IPS-18a (cell line): ENCODE results near the gene OR1N2.
"Not testable (repeated sequence)": the region's sequence is repeated elsewhere in the genome, so short reads cannot be mapped to it uniquely, and the experiment has no call there.

Experiments
- H3K27ac ChIP-seq: one replicate; pipeline ENCODE4 v1.5.1; 2013; ENCODE audit warnings: low read length
- H3K27me3 ChIP-seq: one replicate; pipeline ENCODE4 v1.6.1; 2013; ENCODE audit warnings: mild to moderate bottlenecking, low read length; ENCODE audit not compliant: control insufficient read depth, insufficient read depth
- H3K36me3 ChIP-seq: one replicate; pipeline ENCODE4 v1.6.1; 2013; ENCODE audit warnings: low read depth, low read length; ENCODE audit not compliant: control insufficient read depth
- H3K4me1 ChIP-seq: one replicate; pipeline ENCODE4 v1.6.1; 2013; ENCODE audit warnings: low read depth, low read length; ENCODE audit not compliant: control insufficient read depth
- H3K4me3 ChIP-seq: one replicate; pipeline ENCODE4 v1.5.1; 2013; ENCODE audit warnings: low read length
- H3K9ac ChIP-seq: one replicate; pipeline ENCODE4 v1.6.1; 2013; ENCODE audit warnings: mild to moderate bottlenecking, low read length, moderate library complexity
- H3K9me3 ChIP-seq: one replicate; pipeline ENCODE4 v1.6.1; 2013; ENCODE audit warnings: low read depth, low read length; ENCODE audit not compliant: control insufficient read depth

OR1N2 gene

DNA sequence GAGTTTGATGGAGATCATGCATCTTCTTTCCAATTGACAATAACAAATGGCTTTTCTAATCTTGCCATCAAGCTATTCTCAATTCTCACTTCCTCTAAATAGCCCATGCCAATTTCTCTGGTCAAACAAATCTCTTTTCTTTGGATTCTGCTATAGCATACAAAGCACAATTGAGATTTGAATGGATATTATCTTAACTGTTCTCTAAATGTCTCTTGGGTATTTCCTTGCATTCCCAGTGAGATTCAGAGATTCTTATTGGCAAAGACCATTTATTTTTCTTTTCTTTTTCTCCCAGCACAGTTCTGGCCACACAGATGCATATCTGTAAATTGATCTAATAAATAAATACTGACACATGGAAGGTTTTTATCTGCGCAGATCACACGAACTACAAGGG lies at the start of gene OR1N2:
Gene OR1N2, plus strand, starts transcription at position 301 of the 400 bp plus-strand sequence. CDS start 100 bp downstream, outside the sequence.
- Histone ChIP-seq H3K4me1 (no peaks in the 10 kb centered on the region), H3K27ac (no peak within 1 kb of the TSS), H3K36me3 (no peaks in the 10 kb centered on the region)

GRCh38 chr9:122506964-122507363 lies 45.9 kb upstream of the OR1N2 start:
- Histone ChIP-seq H3K9me3 (peaks cover 49% of the 10 kb centered on the region), H3K4me1 (no peaks in the 10 kb centered on the region), H3K36me3 (no peaks in the 10 kb centered on the region), H3K4me3 (no peak overlapping the region), H3K9ac (no peak overlapping the region), H3K27ac (no peak overlapping the region), H3K27me3 (no peaks in the 10 kb centered on the region)

More for the DNA sequence above, at the start of gene OR1N2:
- Histone ChIP-seq H3K4me3 (no peak within 1 kb of the TSS), H3K9ac (no peak within 1 kb of the TSS), H3K27me3 (no peaks in the 10 kb centered on the region), H3K9me3 (peaks cover 53% of the 10 kb centered on the region)

GRCh38 chr9:122510502-122510901 lies 42.4 kb upstream of the OR1N2 start, which contains the start of gene OR1J2:
TSS of gene OR1J2 (plus strand) at chr9:122510802. CDS start at chr9:122510802, 0 bp downstream.
- no peak within 1 kb of the TSS for H3K9ac ChIP-seq
- no peak within 1 kb of the TSS for H3K27ac ChIP-seq
- H3K27me3 ChIP-seq = no peaks in the 10 kb centered on the region
- H3K4me1 ChIP-seq = no peaks in the 10 kb centered on the region
- H3K4me3 ChIP-seq = no peak within 1 kb of the TSS
- H3K9me3 ChIP-seq = peaks cover 49% of the 10 kb centered on the region
- no peaks in the 10 kb centered on the region for H3K36me3 ChIP-seq

DNA sequence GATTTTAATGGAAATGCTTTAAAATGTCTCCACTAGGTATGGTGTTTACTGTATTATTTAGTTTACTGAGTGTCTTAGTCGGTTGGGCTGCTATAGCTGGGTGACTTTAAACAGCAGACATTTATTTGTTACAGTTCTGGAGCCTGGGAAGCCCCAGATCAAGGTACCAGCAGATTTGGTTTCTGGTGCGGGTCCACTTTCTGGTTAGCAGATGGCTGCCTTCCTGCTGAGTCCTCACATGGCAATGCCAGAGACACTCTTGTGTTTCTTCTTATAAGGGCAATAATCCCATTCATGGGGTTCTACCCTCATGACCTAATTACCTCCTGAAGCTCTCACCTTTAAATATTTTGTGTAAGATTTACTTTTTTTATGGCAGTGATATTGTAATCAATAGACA lies 34.7 kb upstream of the OR1N2 start:
- peaks cover 64% of the 10 kb centered on the region for H3K9me3 ChIP-seq

DNA sequence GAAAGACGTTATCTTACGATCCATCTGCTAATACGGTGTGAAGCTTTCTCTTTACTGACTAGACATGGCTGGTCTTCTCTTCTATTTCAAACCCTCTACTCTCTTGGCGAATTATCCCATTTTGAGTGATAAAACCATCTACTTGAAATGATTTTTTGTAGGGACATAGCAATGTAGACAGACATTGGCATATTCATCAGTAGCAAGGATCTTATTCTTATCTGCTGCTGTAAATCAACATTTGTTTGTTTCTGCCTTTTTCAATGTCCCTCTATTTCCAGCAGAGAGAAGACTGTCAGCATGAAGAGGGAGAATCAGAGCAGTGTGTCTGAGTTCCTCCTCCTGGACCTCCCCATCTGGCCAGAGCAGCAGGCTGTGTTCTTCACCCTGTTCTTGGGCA lies 34.1 kb upstream of the OR1N2 start, which contains the start of gene OR1J4:
Gene OR1J4, plus strand, starts transcription at position 301 of the 400 bp plus-strand sequence. Its CDS starts 0 bp downstream, at position 301.
- H3K4me3 ChIP-seq = no peak within 1 kb of the TSS

More for the DNA sequence above, 34.7 kb upstream of the OR1N2 start:
- no peaks in the 10 kb centered on the region for H3K4me1 ChIP-seq
- no peaks in the 10 kb centered on the region for H3K27me3 ChIP-seq
- H3K27ac ChIP-seq = no peak overlapping the region
- H3K4me3 ChIP-seq = no peak overlapping the region
- H3K9ac ChIP-seq = no peak overlapping the region
- no peaks in the 10 kb centered on the region for H3K36me3 ChIP-seq

DNA sequence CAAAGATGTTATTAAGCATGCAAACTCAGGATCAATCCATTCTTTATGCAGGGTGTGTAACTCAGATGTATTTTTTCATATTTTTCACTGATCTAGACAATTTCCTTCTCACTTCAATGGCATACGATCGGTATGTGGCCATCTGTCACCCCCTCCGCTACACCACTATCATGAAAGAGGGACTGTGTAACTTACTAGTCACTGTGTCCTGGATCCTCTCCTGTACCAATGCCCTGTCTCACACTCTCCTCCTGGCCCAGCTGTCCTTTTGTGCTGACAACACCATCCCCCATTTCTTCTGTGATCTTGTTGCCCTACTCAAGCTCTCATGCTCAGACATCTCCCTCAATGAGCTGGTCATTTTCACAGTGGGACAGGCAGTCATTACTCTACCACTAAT lies 33.5 kb upstream of the OR1N2 start:
- H3K9me3 ChIP-seq = peaks cover 69% of the 10 kb centered on the region
- H3K4me3 ChIP-seq = no peak overlapping the region
- H3K4me1 ChIP-seq = no peaks in the 10 kb centered on the region
- no peak overlapping the region for H3K27ac ChIP-seq
- H3K9ac ChIP-seq = no peak overlapping the region
- no peaks in the 10 kb centered on the region for H3K27me3 ChIP-seq
- no peaks in the 10 kb centered on the region for H3K36me3 ChIP-seq

More for the DNA sequence above, 34.1 kb upstream of the OR1N2 start, which contains the start of gene OR1J4:
- no peak within 1 kb of the TSS for H3K9ac ChIP-seq
- no peaks in the 10 kb centered on the region for H3K4me1 ChIP-seq
- no peaks in the 10 kb centered on the region for H3K36me3 ChIP-seq
- no peak within 1 kb of the TSS for H3K27ac ChIP-seq
- H3K27me3 ChIP-seq = no peaks in the 10 kb centered on the region
- H3K9me3 ChIP-seq = peaks cover 70% of the 10 kb centered on the region

- Histone ChIP-seq H3K9ac (no peak overlapping the region), H3K9me3 (peaks cover 62% of the 10 kb centered on the region)
Measured at GRCh38 chr9:122526602-122527001, 26.3 kb upstream of the OR1N2 start.

GRCh38 chr9:122527193-122527592 lies 25.7 kb upstream of the OR1N2 start, which contains the start of gene OR1N1:
TSS of gene OR1N1 (minus strand) at chr9:122527293. CDS start at chr9:122527293, 0 bp downstream.
- no peaks in the 10 kb centered on the region for H3K36me3 ChIP-seq
- no peaks in the 10 kb centered on the region for H3K27me3 ChIP-seq
- H3K27ac ChIP-seq = no peak within 1 kb of the TSS
- H3K9me3 ChIP-seq = peaks cover 56% of the 10 kb centered on the region
- H3K4me3 ChIP-seq = no peak within 1 kb of the TSS
- no peak within 1 kb of the TSS for H3K9ac ChIP-seq
- H3K4me1 ChIP-seq = no peaks in the 10 kb centered on the region

More at GRCh38 chr9:122526602-122527001, 26.3 kb upstream of the OR1N2 start:
- no peaks in the 10 kb centered on the region for H3K4me1 ChIP-seq
- H3K4me3 ChIP-seq = no peak overlapping the region
- no peaks in the 10 kb centered on the region for H3K27me3 ChIP-seq
- H3K36me3 ChIP-seq = no peaks in the 10 kb centered on the region
- H3K27ac ChIP-seq = no peak overlapping the region

DNA sequence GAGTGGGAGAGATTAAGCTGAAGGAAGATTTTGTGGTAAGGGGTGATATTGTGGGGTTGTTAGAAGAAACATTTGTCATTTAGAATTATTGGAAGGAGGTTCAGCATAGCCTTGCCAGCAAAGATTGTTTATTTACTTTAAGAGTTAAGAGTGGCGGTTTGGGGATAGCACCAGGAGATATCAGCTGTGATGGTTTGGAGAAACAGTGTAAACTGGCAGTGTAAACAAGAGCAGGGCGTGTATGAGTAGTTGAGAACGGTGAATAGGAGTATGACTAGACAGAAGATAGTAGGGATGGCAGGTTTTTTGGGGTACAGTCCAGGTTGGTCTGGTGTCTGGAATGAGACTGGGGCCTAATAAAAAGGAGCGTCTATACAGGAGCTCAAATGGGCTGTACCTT lies 21.8 kb upstream of the OR1N2 start:
- not testable (repeated sequence) for H3K36me3 ChIP-seq, H3K27ac ChIP-seq, H3K4me1 ChIP-seq, H3K4me3 ChIP-seq, H3K27me3 ChIP-seq, H3K9ac ChIP-seq
- H3K9me3 ChIP-seq = peaks cover 30% of the 10 kb centered on the region

DNA sequence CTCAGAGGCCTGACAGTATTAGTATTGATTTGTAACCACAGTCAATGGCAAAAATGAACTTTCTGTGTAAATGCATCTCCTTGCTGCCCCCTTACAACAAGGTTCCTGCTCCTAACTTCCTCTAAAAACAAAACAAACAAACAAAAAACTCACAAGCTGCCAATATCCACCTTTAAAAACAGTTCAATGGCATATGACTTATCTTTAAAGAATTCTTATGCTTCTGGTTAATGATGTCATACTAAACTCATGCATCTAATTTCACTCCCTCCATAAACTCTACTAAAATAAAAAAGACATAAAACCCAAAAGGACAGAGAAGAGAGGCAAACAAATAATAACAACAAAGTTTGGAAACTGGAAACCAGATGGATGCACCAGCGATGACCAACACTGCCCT lies 16.8 kb upstream of the OR1N2 start:
- Histone ChIP-seq H3K4me3 (no peak overlapping the region), H3K9me3 (peaks cover 11% of the 10 kb centered on the region), H3K27ac (no peak overlapping the region), H3K36me3 (no peaks in the 10 kb centered on the region), H3K27me3 (no peaks in the 10 kb centered on the region), H3K9ac (no peak overlapping the region), H3K4me1 (no peaks in the 10 kb centered on the region)

GRCh38 chr9:122537066-122537465 lies 15.8 kb upstream of the OR1N2 start:
- H3K27ac ChIP-seq, H3K36me3 ChIP-seq, H3K4me3 ChIP-seq, H3K27me3 ChIP-seq, H3K9ac ChIP-seq, H3K4me1 ChIP-seq: not testable (repeated sequence)
- peaks cover 18% of the 10 kb centered on the region for H3K9me3 ChIP-seq

DNA sequence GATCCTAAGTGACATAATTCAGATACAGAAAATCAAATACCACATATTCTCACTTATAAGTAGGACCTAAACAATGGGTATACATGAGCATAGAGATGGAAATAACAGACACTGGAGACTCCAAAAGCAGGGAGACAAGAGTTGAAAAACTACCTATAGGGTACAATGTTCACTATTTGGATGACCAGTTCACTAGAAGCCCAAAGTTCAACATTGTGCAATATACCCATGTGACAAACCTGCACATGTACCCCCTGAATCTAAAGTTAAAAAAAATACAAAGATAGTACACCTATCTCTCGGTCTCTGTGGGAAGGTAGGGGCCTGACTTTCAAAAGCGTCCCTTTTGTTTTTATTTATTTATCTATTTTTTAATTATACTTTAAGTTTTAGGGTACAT lies 14.2 kb upstream of the OR1N2 start:
- H3K9ac ChIP-seq = no peak overlapping the region
- H3K4me3 ChIP-seq = no peak overlapping the region

More for the DNA sequence above, 14.2 kb upstream of the OR1N2 start:
- no peaks in the 10 kb centered on the region for H3K27me3 ChIP-seq
- no peaks in the 10 kb centered on the region for H3K4me1 ChIP-seq
- H3K36me3 ChIP-seq = no peaks in the 10 kb centered on the region
- H3K27ac ChIP-seq = no peak overlapping the region
- H3K9me3 ChIP-seq = peaks cover 32% of the 10 kb centered on the region
